Glomerular visceral epithelial cell (primary cell): ENCODE measurements around the gene ZNF630.
"Not testable (repeated sequence)": the region's sequence is repeated elsewhere in the genome, so short reads cannot be mapped to it uniquely, and the experiment has no call there.

Experiments used
- DNase-seq: peaks from one replicate; pipeline ENCODE4 v3.0.0-alpha.2; 2016; ENCODE audit errors: extremely low spot score

Gene ZNF630

GRCh38 chrX:48071064-48071985, at the start of gene ZNF630:
TSS of gene ZNF630 (minus strand) at chrX:48071640. CDS start at chrX:48066886, 4,754 bp downstream.
- no peak for DNase-seq

DNA sequence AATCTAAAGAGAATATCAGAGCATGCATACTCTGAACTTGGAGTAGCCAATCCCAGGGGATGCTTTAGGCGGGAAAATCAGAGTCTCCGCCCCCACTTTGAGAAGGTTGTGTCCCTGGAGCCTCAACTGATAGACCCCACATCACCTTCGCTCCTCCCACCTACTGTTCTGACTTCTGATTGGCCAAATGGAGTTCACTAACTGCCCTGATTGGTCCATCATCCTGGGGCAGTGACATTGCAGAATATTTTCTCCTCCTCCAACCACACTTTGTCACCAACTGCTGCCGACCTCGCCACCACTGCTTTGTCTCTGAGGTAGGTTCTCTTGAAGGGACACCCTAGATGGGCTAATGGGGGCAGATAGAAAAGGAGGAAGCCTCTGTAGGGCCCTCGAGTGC, 36.3 kb upstream of the ZNF630 start:
- no peak for DNase-seq

DNA sequence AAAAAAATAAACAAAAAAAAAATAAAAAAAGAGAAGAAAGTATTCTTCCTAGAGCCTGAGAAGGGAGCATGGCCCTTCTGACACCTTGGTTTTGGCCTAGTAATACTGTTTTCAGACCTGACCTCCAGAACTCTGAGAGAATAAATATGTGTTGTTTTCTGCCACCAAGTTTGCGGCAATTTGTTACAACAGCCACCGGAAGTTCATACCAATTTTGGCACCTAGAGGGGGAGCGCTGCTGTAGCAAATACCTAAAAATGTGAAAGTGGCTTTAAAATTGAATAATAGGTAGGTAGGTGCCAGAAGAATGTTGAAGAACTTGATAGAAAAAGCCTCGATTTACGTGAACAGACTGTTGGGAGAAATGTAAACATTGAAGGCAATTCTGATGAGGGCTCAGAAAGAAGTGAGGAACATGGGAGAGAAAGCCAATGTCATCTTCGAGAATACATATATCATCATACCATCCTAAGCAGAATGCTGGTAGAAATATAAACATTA, 31.5 kb upstream of the ZNF630 start:
- no peak for DNase-seq

- DNase-seq = no peak
Observed at GRCh38 chrX:48101443-48101842, 30.0 kb upstream of the ZNF630 start.

- DNase-seq = not testable (repeated sequence)
Observed at GRCh38 chrX:48092558-48092957, 21.1 kb upstream of the ZNF630 start.

GRCh38 chrX:48090123-48090522, 18.7 kb upstream of the ZNF630 start:
- no peak for DNase-seq

- DNase-seq = no peak
Observed at GRCh38 chrX:48086082-48086481, 14.6 kb upstream of the ZNF630 start.

DNA sequence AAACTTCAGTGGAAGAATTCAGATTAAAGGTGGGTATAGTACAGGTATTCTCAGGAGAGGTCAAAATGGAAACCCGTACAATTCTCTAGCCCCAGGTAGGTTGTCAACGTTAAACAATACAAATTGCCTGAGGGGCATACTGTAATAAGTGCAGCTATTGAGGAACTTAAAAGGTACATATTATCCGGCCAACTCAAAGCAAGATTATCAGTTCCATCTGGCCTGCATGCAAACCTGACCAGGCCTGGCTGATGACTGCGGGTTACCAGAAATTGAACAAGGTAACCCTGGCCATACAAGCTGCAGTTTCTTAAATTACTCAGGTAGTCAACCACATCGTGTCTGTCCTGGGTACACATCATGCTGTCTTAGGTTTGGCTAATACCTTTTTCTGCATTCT, 12.3 kb upstream of the ZNF630 start:
- DNase-seq = no peak

DNA sequence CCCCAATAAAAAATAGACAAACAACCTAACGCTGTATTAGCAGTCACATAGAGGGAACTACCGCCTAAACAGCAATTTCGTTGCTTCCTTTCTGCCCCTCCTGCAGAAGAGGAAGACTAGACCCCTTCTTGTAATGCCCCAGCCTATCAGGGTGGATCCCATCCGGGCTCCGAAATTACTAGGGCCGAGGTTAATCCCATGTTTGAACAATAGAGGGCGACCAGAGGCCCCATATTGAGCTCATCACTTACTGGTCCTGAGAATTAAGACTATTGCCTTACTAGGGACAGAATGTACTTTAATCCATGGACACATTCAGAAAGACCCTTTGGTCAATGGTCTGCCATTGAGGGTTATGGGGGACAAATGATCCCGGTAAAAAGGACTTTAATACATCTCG, 11.8 kb upstream of the ZNF630 start:
- peak; percentile 51 for DNase-seq

- DNase-seq = no peak
Observed at GRCh38 chrX:48076343-48076742, 4.9 kb upstream of the ZNF630 start.

DNA sequence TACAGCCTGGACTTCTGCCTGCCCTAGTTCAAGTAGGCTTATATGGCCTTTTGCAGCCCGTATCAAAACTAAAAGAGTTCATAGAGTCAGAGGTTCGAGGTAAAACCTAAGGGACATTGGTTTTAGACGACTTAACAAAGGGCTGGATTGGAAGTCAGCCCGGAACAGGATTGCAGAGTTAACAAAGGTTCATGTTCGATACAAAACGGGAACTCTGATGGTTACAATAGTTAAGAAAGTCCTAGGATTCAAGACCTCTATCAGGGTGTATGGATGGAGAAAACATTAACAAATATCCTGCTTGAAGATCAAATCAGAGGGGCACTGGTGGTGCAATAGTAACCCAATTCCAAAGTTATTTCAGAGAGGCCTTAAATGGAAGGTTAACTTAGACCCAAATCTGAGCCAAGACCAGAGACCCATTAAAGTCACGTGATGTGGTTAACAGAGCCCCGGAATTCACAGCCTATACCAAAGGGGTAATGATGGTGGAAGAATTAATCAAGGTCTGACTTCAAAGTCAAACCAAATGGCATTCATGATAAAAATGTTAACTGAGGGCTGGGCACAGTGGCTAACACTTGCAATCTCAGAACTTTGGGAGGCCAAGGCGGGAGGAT, 656 bp upstream of the ZNF630 start:
- no peak for DNase-seq

DNA sequence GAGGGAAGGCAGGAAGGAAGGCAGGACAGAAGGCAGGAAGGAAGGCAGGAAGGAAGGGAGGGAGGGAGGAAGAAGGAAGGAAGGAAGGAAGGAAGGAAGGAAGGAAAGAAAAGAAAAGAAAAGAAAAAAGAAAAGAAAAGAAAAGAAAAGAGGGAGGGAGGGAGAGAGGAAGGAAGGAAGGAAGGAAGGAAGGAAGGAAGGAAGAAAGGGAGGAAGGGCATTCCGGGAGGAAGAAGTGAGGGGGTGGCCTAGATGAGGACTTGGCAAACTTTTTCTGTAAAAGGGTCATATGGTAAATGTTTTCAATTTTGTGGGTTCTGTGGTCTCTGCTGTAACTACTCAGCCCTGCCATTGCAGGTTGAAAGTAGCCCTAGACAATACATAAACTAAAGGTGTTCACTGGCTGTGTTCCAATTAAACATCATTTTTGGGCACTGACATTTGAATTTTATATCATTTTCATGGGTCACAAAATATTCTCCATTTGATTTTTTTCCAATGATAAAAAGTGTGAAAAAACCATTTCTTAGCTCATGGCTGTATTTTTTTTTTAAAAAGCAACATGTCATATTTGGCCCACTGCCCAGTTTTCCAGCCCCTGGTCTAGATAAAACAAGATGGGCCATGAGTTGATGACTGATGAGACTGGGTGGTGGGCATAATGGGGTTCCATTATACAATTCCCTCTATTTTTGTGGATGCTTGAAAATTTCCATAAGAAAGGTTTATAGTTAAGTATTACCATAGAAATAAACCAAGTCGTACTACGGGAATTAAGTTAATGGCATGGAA, 3.1 kb downstream of the ZNF630 start:
- DNase-seq = no peak

DNA sequence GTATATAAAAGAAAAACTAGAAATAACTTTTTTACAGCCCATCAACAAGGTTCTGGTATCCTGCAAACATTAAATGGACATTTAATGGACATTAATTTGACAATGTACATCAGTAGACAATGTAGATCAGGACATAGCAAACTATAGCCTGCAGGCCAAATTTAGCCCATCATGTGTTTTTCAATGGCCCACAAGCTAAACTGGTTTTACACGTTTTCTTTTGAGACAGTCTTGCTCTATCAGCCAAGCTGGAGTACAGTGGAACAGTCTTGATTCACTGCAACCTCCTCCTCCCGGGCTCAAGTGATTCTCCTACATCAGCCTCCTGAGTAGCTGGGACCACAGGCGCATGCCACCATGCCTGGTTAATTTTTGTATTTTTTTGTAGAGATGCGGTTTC, 7.2 kb downstream of the ZNF630 start:
- no peak for DNase-seq

DNA sequence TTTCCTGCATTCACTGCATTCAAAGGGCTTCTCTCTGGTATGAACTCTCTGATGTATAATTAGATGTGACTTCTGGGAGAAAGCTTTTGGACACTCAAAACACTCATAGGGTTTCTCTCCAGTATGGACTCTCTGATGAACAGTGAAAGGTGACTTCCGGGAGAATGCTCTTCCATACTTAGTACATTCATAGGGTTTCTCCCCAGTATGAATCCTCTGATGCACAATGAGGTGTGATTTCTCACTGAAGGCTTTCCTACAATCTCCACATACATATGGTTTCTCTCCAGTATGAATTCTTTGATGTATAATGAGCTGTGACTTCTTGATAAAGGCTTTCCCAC, 12.2 kb downstream of the ZNF630 start:
- no peak for DNase-seq

- DNase-seq = no peak
Observed at GRCh38 chrX:48058621-48059295, 12.7 kb downstream of the ZNF630 start.

- no peak for DNase-seq
Observed at GRCh38 chrX:48046846-48047245, 24.6 kb downstream of the ZNF630 start.

DNA sequence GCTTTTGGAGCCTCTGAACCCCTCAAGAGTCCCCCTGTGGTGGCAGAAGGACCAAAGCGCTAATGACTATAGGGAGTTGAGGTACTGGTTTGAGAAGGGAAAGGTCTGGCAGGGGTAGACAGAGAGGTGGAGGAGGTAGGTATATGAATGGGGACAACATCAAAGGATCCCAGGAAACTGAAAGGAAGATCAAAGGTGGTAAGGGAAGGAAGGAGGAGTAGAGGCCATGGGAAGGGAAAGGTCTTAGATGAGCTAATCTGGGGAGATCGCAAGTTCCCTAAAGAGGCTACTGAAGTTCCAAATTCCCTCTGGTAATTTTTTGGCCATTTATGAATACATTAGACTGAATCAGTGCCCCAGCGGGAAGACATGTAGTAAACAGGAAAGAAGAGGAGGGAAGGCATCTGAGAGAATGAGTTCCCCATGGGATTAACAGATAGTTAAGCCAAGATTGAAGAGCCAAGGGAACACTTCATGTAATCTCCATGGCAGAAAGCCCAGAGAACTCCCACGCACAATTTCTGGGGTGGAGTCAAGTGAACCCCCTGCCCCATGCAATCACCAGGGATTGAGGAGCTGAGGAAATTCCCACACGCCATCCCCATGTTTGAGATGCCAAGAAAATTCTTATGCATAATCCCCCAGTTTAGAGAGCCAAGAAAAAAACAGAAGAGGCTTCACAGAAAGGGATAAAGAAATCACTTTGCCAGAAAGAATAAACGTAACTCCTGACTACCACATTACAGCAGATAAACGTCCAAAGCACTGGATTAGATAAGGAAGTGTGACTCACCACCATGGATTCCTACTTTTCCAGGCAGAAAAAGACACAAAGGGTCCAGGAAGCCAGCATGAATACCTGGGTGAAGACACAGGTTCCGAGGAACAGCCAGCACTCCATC, 25.8 kb downstream of the ZNF630 start:
- DNase-seq = no peak

- no peak for DNase-seq
Observed at GRCh38 chrX:48043056-48043455, 28.4 kb downstream of the ZNF630 start.

DNA sequence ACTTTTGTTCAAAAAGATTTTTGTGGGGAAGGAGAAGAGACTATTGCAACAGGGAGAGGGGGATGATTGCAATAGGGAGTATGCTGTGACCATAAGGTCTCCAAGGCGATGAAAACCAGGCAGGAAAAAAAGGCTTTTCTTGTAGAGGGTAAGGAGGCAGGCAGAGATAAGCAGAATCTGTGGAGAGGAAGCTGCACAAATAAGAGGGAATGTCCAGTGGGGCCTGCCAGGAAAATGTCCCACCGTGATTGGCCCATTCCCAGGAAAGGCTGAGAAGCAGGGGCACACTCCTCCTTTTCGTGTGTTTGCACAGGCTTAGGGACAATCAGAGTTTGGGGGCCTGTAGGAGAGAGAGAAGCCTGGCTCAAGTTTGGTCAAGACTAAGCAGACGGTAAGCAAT, 35.5 kb downstream of the ZNF630 start:
- DNase-seq = no peak

- DNase-seq = not testable (repeated sequence)
Observed at GRCh38 chrX:48030641-48031173, 40.7 kb downstream of the ZNF630 start.
